ENCODE measurements around the gene PCSK5. TPM values are rescaled to one million over a fixed set of nuclear protein-coding genes. Genes with fewer than 3 reads are reported as not detected.
A peak's percentile ranks its signal among the peaks of the same experiment; 100 is the strongest.

PCSK5 gene
- total RNA-seq, 5 donors from 2014 or later (not counting 1 experiment from before 2014, with no cell fraction given) = 9.1 to 24.1 (median 12.7) TPM

DNA sequence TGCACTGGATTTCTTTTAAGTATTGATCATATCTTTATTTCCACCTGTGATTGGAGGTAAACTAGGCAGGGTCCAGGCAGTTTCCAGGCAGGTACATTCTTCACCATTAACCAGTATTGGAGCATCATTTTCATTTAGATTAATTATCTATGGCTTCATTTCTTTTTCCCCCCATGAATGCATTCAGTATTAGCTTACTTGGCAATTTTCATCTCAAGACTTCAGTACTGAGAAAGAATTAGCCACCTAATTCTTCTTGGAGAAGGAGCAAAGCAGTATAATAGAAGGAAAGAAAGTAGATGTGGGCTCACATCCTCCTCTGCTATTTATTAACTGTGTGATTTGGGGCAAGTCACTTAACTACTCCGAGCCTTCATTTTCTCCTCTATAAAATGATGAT, 295.0 kb downstream of the PCSK5 start:
- Mint-ChIP-seq H3K27ac (no peak overlapping the region), H3K9me3 (no peaks in the 10 kb centered on the region), H3K4me1 (no peaks in the 10 kb centered on the region), H3K4me3 (no peak overlapping the region), H3K27me3 (no peaks in the 10 kb centered on the region), H3K36me3 (peaks cover 55% of the 10 kb centered on the region)
- Histone ChIP-seq H3K9me3 (no peaks in the 10 kb centered on the region), H3K36me3 (ENCODE audit: control insufficient read depth in 2 of 2, extremely low read depth in 1 of 2, insufficient read depth in 1 of 2, low read length in 1 of 2) (peaks cover 0 to 17% of the 10 kb centered on the region in 2 donors), H3K27me3 (replicated peaks in 1 of 2; ENCODE audit: control insufficient read depth in 2 of 2, extremely low read depth in 1 of 2, insufficient read depth in 2 of 2, low read length in 1 of 2) (no peaks in the 10 kb centered on the region), H3K4me1 (ENCODE audit: control insufficient read depth in 1 of 2, extremely low read depth in 1 of 2, insufficient read depth in 2 of 2, low read length in 2 of 2) (no peaks in the 10 kb centered on the region), H3K4me3 (ENCODE audit: control insufficient read depth in 1 of 2, extremely low read depth in 1 of 2, low read length in 1 of 2) (no peak overlapping the region), H3K27ac (ENCODE audit: low read length) (no peak overlapping the region)
- DNase-seq = no peak
- ChIA-PET CTCF (no interaction called here), POLR2A (no interaction called here)
- no CpG with 5 or more reads among the region's 1 CpG for WGBS (ENCODE audit: insufficient coverage)
- ATAC-seq (replicated peaks in 1 of 4) = no peak

DNA sequence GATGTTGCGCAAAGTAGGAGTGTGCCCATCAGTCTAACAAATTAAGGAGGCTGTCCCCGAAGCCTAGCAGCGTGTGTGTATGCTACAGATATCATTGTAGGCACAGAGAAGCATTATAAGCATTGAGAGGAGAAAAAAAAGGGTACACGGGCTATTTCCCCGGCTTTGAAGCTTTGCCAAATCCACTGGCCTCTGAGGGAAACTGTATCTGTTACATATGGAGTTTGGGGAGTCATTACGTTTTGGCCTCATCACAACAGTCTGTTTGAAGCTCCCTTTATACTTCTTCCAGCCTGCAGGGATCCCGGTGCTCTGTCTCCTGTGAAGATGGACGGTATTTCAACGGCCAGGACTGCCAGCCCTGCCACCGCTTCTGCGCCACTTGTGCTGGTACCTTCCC, 297.8 kb downstream of the PCSK5 start:
- peaks cover 52% of the 10 kb centered on the region for H3K36me3 Mint-ChIP-seq

DNA sequence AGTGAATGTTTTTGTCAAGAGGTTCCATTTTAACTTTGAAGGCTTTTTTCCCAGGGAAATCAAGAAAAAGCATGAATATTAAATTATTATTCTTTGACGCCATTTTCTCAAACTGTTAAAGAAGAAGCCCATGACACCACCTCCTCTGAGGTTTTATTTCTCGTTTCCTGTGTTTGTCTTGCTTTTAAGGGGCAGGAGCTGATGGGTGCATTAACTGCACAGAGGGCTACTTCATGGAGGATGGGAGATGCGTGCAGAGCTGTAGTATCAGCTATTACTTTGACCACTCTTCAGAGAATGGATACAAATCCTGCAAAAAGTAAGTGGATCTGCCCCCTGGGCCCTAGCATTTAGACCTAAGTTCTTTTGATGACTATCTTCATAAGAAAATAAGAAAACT, 298.4 kb downstream of the PCSK5 start:
- ChIA-PET CTCF (no interaction called here), POLR2A (no interaction called here)
- H3K27ac ChIP-seq (ENCODE audit: low read length) = no peak overlapping the region
- WGBS (ENCODE audit: insufficient coverage) = no CpG with 5 or more reads among the region's 3 CpGs
- no peak for ATAC-seq (replicated peaks in 1 of 4)
- no peaks in the 10 kb centered on the region for H3K9me3 ChIP-seq
- Mint-ChIP-seq H3K27me3 (no peaks in the 10 kb centered on the region), H3K36me3 (peaks cover 58% of the 10 kb centered on the region), H3K4me3 (no peak overlapping the region), H3K27ac (no peak overlapping the region), H3K9me3 (peaks cover 0 to 4% (median 0%) of the 10 kb centered on the region in 3 donors), H3K4me1 (no peaks in the 10 kb centered on the region)
- H3K27me3 ChIP-seq (replicated peaks in 1 of 2; ENCODE audit: control insufficient read depth in 2 of 2, extremely low read depth in 1 of 2, insufficient read depth in 2 of 2, low read length in 1 of 2) = no peaks in the 10 kb centered on the region
- peaks cover 0 to 6% of the 10 kb centered on the region in 2 donors for H3K36me3 ChIP-seq (ENCODE audit: control insufficient read depth in 2 of 2, extremely low read depth in 1 of 2, insufficient read depth in 1 of 2, low read length in 1 of 2)
- H3K4me1 ChIP-seq (ENCODE audit: control insufficient read depth in 1 of 2, extremely low read depth in 1 of 2, insufficient read depth in 2 of 2, low read length in 2 of 2) = no peaks in the 10 kb centered on the region
- H3K4me3 ChIP-seq (ENCODE audit: control insufficient read depth in 1 of 2, extremely low read depth in 1 of 2, low read length in 1 of 2) = no peak overlapping the region
- DNase-seq = no peak

More for the DNA sequence above, 297.8 kb downstream of the PCSK5 start:
- Mint-ChIP-seq H3K27ac (peak overlapping the region in 1 of 2 donors; percentile 39), H3K4me3 (no peak overlapping the region), H3K27me3 (no peaks in the 10 kb centered on the region), H3K9me3 (peaks cover 0 to 4% (median 0%) of the 10 kb centered on the region in 3 donors), H3K4me1 (no peaks in the 10 kb centered on the region)
- ChIA-PET CTCF (no interaction called here), POLR2A (no interaction called here)
- H3K27me3 ChIP-seq (replicated peaks in 1 of 2; ENCODE audit: control insufficient read depth in 2 of 2, extremely low read depth in 1 of 2, insufficient read depth in 2 of 2, low read length in 1 of 2) = no peaks in the 10 kb centered on the region
- H3K4me3 ChIP-seq (ENCODE audit: control insufficient read depth in 1 of 2, extremely low read depth in 1 of 2, low read length in 1 of 2) = no peak overlapping the region
- H3K4me1 ChIP-seq (ENCODE audit: control insufficient read depth in 1 of 2, extremely low read depth in 1 of 2, insufficient read depth in 2 of 2, low read length in 2 of 2) = no peaks in the 10 kb centered on the region
- 82% methylated on average over 6 of the region's 11 CpGs for WGBS (ENCODE audit: insufficient coverage)
- no peaks in the 10 kb centered on the region for H3K9me3 ChIP-seq
- ATAC-seq (replicated peaks in 1 of 4) (no peak), DNase-seq (no peak)
- H3K27ac ChIP-seq (ENCODE audit: low read length) = no peak overlapping the region
- H3K36me3 ChIP-seq (ENCODE audit: control insufficient read depth in 2 of 2, extremely low read depth in 1 of 2, insufficient read depth in 1 of 2, low read length in 1 of 2) = peaks cover 0 to 6% of the 10 kb centered on the region in 2 donors

DNA sequence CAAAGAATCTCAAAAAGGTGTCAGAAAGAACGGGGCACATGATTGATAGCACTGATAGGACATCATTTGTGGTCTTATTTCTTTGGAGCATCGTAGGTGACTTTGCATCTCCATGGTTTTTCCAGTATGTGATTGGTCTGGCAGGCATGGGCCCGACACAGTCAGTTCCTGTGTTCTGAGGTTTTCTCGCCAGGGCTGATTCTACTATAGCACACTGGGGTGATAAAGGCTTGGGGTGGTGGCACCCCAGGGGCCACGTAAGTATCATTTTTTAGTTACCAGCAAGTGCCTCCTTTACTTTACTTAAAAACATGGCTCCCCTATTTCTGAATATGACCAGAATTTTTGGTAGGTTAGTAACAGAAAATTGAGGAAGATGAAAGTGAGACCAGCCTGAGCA, 301.0 kb downstream of the PCSK5 start:
- no peaks in the 10 kb centered on the region for H3K27me3 Mint-ChIP-seq
- no peak overlapping the region for H3K4me3 ChIP-seq (ENCODE audit: control insufficient read depth in 1 of 2, extremely low read depth in 1 of 2, low read length in 1 of 2)
- no peaks in the 10 kb centered on the region for H3K4me1 Mint-ChIP-seq
- no peaks in the 10 kb centered on the region for H3K9me3 ChIP-seq
- peaks cover 51% of the 10 kb centered on the region for H3K36me3 Mint-ChIP-seq
- H3K36me3 ChIP-seq (ENCODE audit: control insufficient read depth in 2 of 2, extremely low read depth in 1 of 2, insufficient read depth in 1 of 2, low read length in 1 of 2) = peaks cover 0 to 6% of the 10 kb centered on the region in 2 donors
- peaks cover 0 to 4% (median 0%) of the 10 kb centered on the region in 3 donors for H3K9me3 Mint-ChIP-seq
- H3K4me1 ChIP-seq (ENCODE audit: control insufficient read depth in 1 of 2, extremely low read depth in 1 of 2, insufficient read depth in 2 of 2, low read length in 2 of 2) = no peaks in the 10 kb centered on the region
- no peak overlapping the region for H3K4me3 Mint-ChIP-seq
- ATAC-seq (replicated peaks in 1 of 4) (no peak), DNase-seq (no peak)
- no peak overlapping the region for H3K27ac Mint-ChIP-seq
- CTCF ChIA-PET = no interaction called here
- no peaks in the 10 kb centered on the region for H3K27me3 ChIP-seq (replicated peaks in 1 of 2; ENCODE audit: control insufficient read depth in 2 of 2, extremely low read depth in 1 of 2, insufficient read depth in 2 of 2, low read length in 1 of 2)
- no peak overlapping the region for H3K27ac ChIP-seq (ENCODE audit: low read length)
- POLR2A ChIA-PET = no interaction called here
- WGBS (ENCODE audit: insufficient coverage) = 83% methylated on average over 3 of the region's 5 CpGs

DNA sequence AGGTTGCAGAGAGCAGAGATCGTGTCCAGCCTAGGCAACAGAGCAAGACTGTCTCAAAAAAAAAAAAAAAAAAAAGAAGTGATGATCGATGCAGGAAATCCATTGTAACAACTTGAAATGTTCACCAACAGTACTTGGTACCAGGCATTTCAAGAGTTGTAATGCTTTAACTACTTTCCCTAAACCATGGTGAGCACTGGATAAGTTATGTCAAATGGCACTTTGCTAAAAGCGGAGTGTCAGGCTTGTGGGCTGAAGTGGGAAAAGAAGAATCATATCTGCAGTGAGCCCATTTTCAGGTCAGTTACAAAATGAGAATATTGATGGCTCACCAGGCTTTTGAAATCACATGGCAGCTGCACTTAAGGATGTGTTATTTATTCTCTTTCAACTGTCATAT, 301.5 kb downstream of the PCSK5 start:
- H3K4me3 ChIP-seq (ENCODE audit: control insufficient read depth in 1 of 2, extremely low read depth in 1 of 2, low read length in 1 of 2) = no peak overlapping the region
- ATAC-seq (replicated peaks in 1 of 4) (no peak), DNase-seq (no peak)
- no peaks in the 10 kb centered on the region for H3K4me1 ChIP-seq (ENCODE audit: control insufficient read depth in 1 of 2, extremely low read depth in 1 of 2, insufficient read depth in 2 of 2, low read length in 2 of 2)
- Mint-ChIP-seq H3K9me3 (peaks cover 0 to 4% (median 0%) of the 10 kb centered on the region in 3 donors), H3K36me3 (peaks cover 51% of the 10 kb centered on the region), H3K4me1 (no peaks in the 10 kb centered on the region), H3K4me3 (no peak overlapping the region), H3K27ac (no peak overlapping the region), H3K27me3 (no peaks in the 10 kb centered on the region)
- peaks cover 0 to 6% of the 10 kb centered on the region in 2 donors for H3K36me3 ChIP-seq (ENCODE audit: control insufficient read depth in 2 of 2, extremely low read depth in 1 of 2, insufficient read depth in 1 of 2, low read length in 1 of 2)
- WGBS (ENCODE audit: insufficient coverage) = no CpG with 5 or more reads among the region's 3 CpGs
- no peaks in the 10 kb centered on the region for H3K27me3 ChIP-seq (replicated peaks in 1 of 2; ENCODE audit: control insufficient read depth in 2 of 2, extremely low read depth in 1 of 2, insufficient read depth in 2 of 2, low read length in 1 of 2)
- H3K27ac ChIP-seq (ENCODE audit: low read length) = no peak overlapping the region
- ChIA-PET POLR2A (no interaction called here), CTCF (no interaction called here)
- no peaks in the 10 kb centered on the region for H3K9me3 ChIP-seq

DNA sequence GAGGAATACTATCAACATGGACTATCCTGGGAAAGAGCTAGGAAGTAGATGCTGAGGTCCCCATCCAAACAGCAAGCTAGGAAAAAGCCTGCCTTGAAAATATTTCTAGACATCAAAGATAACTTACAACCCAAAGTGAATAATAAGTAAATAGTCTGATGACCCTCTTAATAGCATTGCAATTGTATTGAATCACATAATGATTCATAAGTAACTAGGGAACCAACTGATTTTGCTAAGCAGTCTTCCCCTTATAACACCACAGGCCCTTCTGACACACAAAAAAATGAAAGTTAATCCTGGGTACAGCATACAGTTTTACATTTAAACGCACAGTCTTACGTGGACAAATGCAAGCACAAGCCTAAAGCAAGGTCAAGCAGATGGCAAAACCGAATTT, 304.4 kb downstream of the PCSK5 start:
- Histone ChIP-seq H3K27me3 (replicated peaks in 1 of 2; ENCODE audit: control insufficient read depth in 2 of 2, extremely low read depth in 1 of 2, insufficient read depth in 2 of 2, low read length in 1 of 2) (no peaks in the 10 kb centered on the region), H3K4me3 (ENCODE audit: control insufficient read depth in 1 of 2, extremely low read depth in 1 of 2, low read length in 1 of 2) (no peak overlapping the region), H3K9me3 (no peaks in the 10 kb centered on the region), H3K36me3 (ENCODE audit: control insufficient read depth in 2 of 2, extremely low read depth in 1 of 2, insufficient read depth in 1 of 2, low read length in 1 of 2) (no peaks in the 10 kb centered on the region), H3K4me1 (ENCODE audit: control insufficient read depth in 1 of 2, extremely low read depth in 1 of 2, insufficient read depth in 2 of 2, low read length in 2 of 2) (no peaks in the 10 kb centered on the region), H3K27ac (ENCODE audit: low read length) (no peak overlapping the region)
- no peak for DNase-seq
- Mint-ChIP-seq H3K27me3 (no peaks in the 10 kb centered on the region), H3K4me1 (no peaks in the 10 kb centered on the region), H3K27ac (no peak overlapping the region), H3K36me3 (peaks cover 34% of the 10 kb centered on the region), H3K4me3 (no peak overlapping the region), H3K9me3 (peaks cover 0 to 4% (median 0%) of the 10 kb centered on the region in 3 donors)
- ChIA-PET POLR2A (no interaction called here), CTCF (no interaction called here)
- 100% methylated on average over 1 of the region's 3 CpGs for WGBS (ENCODE audit: insufficient coverage)
- no peak for ATAC-seq (replicated peaks in 1 of 4)

DNA sequence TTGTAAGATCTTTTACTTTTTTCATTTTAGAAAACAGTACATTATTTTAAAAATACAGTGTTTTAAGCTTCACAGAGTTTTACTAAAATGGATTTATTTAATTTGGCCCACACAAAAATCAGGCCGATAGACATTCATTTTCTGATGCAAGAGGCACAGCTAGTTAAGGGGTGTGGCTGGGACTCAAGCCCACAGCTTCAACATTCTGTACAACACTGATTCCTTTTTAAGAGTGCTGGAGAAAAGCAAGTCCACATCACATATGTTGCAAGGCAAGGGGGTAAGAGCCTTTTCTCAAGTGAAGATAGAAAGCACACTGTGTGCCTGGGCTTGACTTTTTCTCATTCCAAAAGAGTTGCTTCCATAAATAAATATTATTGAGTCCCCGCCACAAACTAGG, 307.9 kb downstream of the PCSK5 start:
- Histone ChIP-seq H3K4me3 (ENCODE audit: control insufficient read depth in 1 of 2, extremely low read depth in 1 of 2, low read length in 1 of 2) (no peak overlapping the region), H3K4me1 (ENCODE audit: control insufficient read depth in 1 of 2, extremely low read depth in 1 of 2, insufficient read depth in 2 of 2, low read length in 2 of 2) (no peaks in the 10 kb centered on the region), H3K27ac (ENCODE audit: low read length) (no peak overlapping the region), H3K9me3 (no peaks in the 10 kb centered on the region), H3K27me3 (replicated peaks in 1 of 2; ENCODE audit: control insufficient read depth in 2 of 2, extremely low read depth in 1 of 2, insufficient read depth in 2 of 2, low read length in 1 of 2) (no peaks in the 10 kb centered on the region), H3K36me3 (ENCODE audit: control insufficient read depth in 2 of 2, extremely low read depth in 1 of 2, insufficient read depth in 1 of 2, low read length in 1 of 2) (no peaks in the 10 kb centered on the region)
- DNase-seq (no peak), ATAC-seq (replicated peaks in 1 of 4) (no peak)
- H3K9me3 Mint-ChIP-seq = peaks cover 0 to 6% (median 0%) of the 10 kb centered on the region in 3 donors
- ChIA-PET POLR2A (no interaction called here), CTCF (no interaction called here)
- no peak overlapping the region for H3K27ac Mint-ChIP-seq
- peaks cover 0 to 3% of the 10 kb centered on the region in 2 donors for H3K27me3 Mint-ChIP-seq
- H3K36me3 Mint-ChIP-seq = peaks cover 12% of the 10 kb centered on the region
- WGBS (ENCODE audit: insufficient coverage) = no CpG with 5 or more reads among the region's 2 CpGs
- H3K4me1 Mint-ChIP-seq = no peaks in the 10 kb centered on the region
- H3K4me3 Mint-ChIP-seq = no peak overlapping the region
